SU-DHL-6 (cell line): Measurements from ENCODE around the gene PLAC8.

ENCODE experiments used
- H2AFZ ChIP-seq: fragments of 200-600 bp; sonication (generic); 2 replicates; pipeline ENCODE4 v1.6.1; 2014; ENCODE audit warnings: low read depth, mild to moderate bottlenecking, moderate library complexity, mixed read lengths, antibody characterized with exemption, low read length; ENCODE audit not compliant: severe bottlenecking
- H3F3A ChIP-seq: fragments of 200-600 bp; shearing (Covaris generic); 2 replicates; pipeline ENCODE4 v1.6.0; 2016; ENCODE audit warnings: antibody characterized with exemption, mild to moderate bottlenecking; ENCODE audit not compliant: insufficient read depth
- H3K27ac ChIP-seq: fragments of 200-600 bp; sonication (generic); 2 replicates; pipeline ENCODE4 v1.5.1; 2016; ENCODE audit warnings: low read depth, mild to moderate bottlenecking, low read length, moderate library complexity, mixed read lengths
- H3K27me3 ChIP-seq: fragments of 200-600 bp; sonication (generic), shearing (Covaris generic); 2 replicates; pipeline ENCODE4 v1.6.0; 2014; ENCODE audit warnings: mild to moderate bottlenecking, low read length
- H3K36me3 ChIP-seq: fragments of 200-600 bp; sonication (generic); 2 replicates; pipeline ENCODE4 v1.6.1; 2014; ENCODE audit warnings: mild to moderate bottlenecking, low read length, mixed read lengths
- H3K4me2 ChIP-seq: fragments of 300-600, 200-600 bp; shearing (Covaris generic), sonication (generic); 2 replicates; pipeline ENCODE4 v1.6.0; 2014; ENCODE audit warnings: low read length, low read depth, mild to moderate bottlenecking; ENCODE audit not compliant: poor library complexity, severe bottlenecking
- H3K4me3 ChIP-seq: fragments of 200-600 bp; sonication (generic); 2 replicates; pipeline ENCODE4 v1.5.1; 2014; ENCODE audit warnings: antibody characterized with exemption, low read length, mild to moderate bottlenecking, mixed read lengths; ENCODE audit not compliant: insufficient read depth, poor library complexity, severe bottlenecking
- H3K79me2 ChIP-seq: fragments of 200-600 bp; sonication (generic); 2 replicates; pipeline ENCODE4 v1.6.1; 2014; ENCODE audit warnings: mild to moderate bottlenecking, low read length, moderate library complexity; ENCODE audit not compliant: insufficient read depth
- H3K9ac ChIP-seq: fragments of 200-600 bp; sonication (generic); 2 replicates; pipeline ENCODE4 v1.7.0; 2014; ENCODE audit warnings: mild to moderate bottlenecking, low read length
- H3K9me2 ChIP-seq: fragments of 200-600 bp; sonication (generic); replicated peaks from 2 replicates; pipeline ENCODE4 v1.6.1; 2014; ENCODE audit warnings: low read length; ENCODE audit not compliant: insufficient read depth
- H3K9me3 ChIP-seq: fragments of 200-600 bp; sonication (generic); 2 replicates; pipeline ENCODE4 v1.6.1; 2014; ENCODE audit warnings: low read length, mixed read lengths; ENCODE audit not compliant: insufficient read depth
- H4K20me1 ChIP-seq: fragments of 200-600 bp; sonication (generic); 2 replicates; pipeline ENCODE4 v1.6.1; 2014; ENCODE audit warnings: low read depth, mild to moderate bottlenecking, antibody characterized with exemption, low read length, moderate library complexity, mixed read lengths
- EZH2phosphoT487 ChIP-seq: fragments of 200-600 bp; sonication (generic), shearing (Covaris generic); conservative IDR thresholded peaks from 2 replicates; pipeline ENCODE4 v1.6.1; 2018; ENCODE audit warnings: mild to moderate bottlenecking, antibody characterized with exemption, low read length, moderate library complexity, mixed read lengths
- TF ChIP-seq, protein P1 (sequence below): fragments of 200-600 bp; sonication (generic); IDR thresholded peaks from one replicate; pipeline ENCODE4 v1.5.1; 2017; ENCODE audit warnings: antibody characterized with exemption, mild to moderate bottlenecking, low read length, moderate library complexity; ENCODE audit not compliant: insufficient read depth, poor library complexity, severe bottlenecking

The PLAC8 gene

DNA sequence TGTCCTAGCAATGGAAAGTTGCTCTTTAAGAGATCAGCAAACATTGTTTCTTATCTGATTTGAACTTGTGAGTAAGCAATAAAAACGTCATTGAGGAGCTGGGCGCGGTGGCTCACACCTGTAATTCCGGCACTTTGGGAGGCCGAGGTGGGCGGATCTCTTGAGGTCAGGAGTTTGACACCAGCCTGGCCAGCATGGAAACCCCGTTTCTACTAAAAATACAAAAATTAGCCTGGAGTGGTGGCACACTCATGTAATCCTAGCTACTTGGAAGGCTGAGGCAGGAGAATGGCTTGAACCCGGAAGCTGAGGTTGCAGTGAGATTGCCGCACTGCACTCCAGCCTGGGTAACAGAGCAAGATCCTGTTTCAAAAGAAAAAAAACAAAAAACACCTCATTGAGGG lies 11.2 kb upstream of the PLAC8 start:
- Histone ChIP-seq H2AFZ (no peak overlapping the region), H3K9me2 (no peaks in the 10 kb centered on the region), H3K27me3 (no peaks in the 10 kb centered on the region), H3K4me3 (no peak overlapping the region), H3K9me3 (no peaks in the 10 kb centered on the region), H3F3A (no peaks in the 10 kb centered on the region), H3K9ac (no peak overlapping the region), H3K36me3 (no peaks in the 10 kb centered on the region), H3K27ac (no peak overlapping the region), H4K20me1 (no peaks in the 10 kb centered on the region), H3K79me2 (no peaks in the 10 kb centered on the region), H3K4me2 (no peak overlapping the region)
- TF ChIP-seq, protein P1, sequence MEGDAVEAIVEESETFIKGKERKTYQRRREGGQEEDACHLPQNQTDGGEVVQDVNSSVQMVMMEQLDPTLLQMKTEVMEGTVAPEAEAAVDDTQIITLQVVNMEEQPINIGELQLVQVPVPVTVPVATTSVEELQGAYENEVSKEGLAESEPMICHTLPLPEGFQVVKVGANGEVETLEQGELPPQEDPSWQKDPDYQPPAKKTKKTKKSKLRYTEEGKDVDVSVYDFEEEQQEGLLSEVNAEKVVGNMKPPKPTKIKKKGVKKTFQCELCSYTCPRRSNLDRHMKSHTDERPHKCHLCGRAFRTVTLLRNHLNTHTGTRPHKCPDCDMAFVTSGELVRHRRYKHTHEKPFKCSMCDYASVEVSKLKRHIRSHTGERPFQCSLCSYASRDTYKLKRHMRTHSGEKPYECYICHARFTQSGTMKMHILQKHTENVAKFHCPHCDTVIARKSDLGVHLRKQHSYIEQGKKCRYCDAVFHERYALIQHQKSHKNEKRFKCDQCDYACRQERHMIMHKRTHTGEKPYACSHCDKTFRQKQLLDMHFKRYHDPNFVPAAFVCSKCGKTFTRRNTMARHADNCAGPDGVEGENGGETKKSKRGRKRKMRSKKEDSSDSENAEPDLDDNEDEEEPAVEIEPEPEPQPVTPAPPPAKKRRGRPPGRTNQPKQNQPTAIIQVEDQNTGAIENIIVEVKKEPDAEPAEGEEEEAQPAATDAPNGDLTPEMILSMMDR, result no peak
- TF ChIP-seq EZH2phosphoT487, result no peak

DNA sequence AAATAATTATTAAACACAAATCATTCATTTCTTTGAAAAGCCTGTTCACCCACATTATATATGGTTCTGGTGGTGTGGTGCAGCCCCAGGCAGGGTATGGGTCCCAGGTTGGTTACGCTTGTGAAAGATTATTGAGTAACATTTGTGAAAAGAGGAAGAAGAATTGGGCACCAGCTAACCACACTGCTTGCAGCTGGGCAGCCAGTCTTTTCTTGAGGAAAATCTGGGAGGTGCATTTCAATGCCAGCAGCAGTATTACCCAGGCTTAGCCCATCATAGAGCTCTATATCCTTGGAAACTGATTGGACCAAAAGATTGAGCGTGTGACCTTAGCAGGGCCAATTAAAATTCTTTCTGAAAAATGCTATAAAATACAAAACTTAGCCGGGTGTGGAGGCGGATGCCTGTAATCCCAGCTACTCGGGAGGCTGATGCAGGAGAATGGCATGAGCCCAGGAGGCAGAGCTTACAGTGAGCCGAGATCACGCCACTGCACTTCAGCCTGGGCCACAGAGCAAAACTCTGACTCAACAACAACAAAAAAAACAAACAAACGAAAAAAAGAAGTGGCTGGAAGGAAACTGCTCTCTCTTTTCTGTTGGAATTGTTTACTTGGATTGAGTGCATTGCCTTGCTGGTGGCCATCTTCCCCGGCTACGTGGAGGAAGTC lies 9.7 kb upstream of the PLAC8 start:
- H3K4me3 ChIP-seq, result no peak overlapping the region
- H3K9me3 ChIP-seq, result no peaks in the 10 kb centered on the region
- H3K79me2 ChIP-seq, result no peaks in the 10 kb centered on the region
- no peaks in the 10 kb centered on the region for H3K36me3 ChIP-seq
- no peaks in the 10 kb centered on the region for H4K20me1 ChIP-seq
- H3K27me3 ChIP-seq, result no peaks in the 10 kb centered on the region
- no peak overlapping the region for H2AFZ ChIP-seq
- H3F3A ChIP-seq, result no peaks in the 10 kb centered on the region
- H3K4me2 ChIP-seq, result no peak overlapping the region
- no peaks in the 10 kb centered on the region for H3K9me2 ChIP-seq
- H3K9ac ChIP-seq, result no peak overlapping the region
- TF ChIP-seq, protein P1, result no peak
- no peak for TF ChIP-seq EZH2phosphoT487
- H3K27ac ChIP-seq, result no peak overlapping the region

DNA sequence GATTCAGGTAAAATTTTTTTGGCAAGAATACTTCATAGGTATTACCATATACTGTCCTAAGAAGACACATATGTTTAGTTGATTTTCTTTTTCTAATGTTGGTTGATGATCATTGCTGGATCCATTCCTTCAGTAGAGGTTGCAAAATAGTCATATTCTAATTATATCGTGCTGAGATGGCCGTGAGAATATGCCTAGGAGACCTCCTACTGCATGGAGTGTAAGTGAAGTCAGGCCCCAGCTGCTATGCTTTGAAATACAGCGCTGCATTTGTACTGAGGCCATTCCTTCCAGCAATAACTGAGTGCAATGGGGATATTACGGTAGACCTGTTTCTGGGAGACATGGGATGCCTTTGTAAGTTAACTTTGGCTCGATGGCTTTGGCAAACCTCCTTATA lies 6.7 kb upstream of the PLAC8 start:
- Histone ChIP-seq H3F3A (no peaks in the 10 kb centered on the region), H3K79me2 (no peaks in the 10 kb centered on the region), H4K20me1 (no peaks in the 10 kb centered on the region), H2AFZ (no peak overlapping the region), H3K4me3 (no peak overlapping the region), H3K9me3 (no peaks in the 10 kb centered on the region), H3K27me3 (no peaks in the 10 kb centered on the region), H3K36me3 (no peaks in the 10 kb centered on the region), H3K9ac (no peak overlapping the region), H3K27ac (no peak overlapping the region), H3K4me2 (no peak overlapping the region), H3K9me2 (no peaks in the 10 kb centered on the region)
- no peak for TF ChIP-seq EZH2phosphoT487
- TF ChIP-seq, protein P1, result no peak
